Stimulated activated CD8-positive, alpha-beta memory T cell treated with anti-CD3 and anti-CD28 coated beads, Interleukin-4, amount 100 ng/mL, for 1 hour (primary cell): Measurements from ENCODE around the gene MCTP1.
A peak's percentile ranks its signal among the peaks of the same experiment; 100 is the strongest.
"Not testable (repeated sequence)": the region's sequence is repeated elsewhere in the genome, so short reads cannot be mapped to it uniquely, and the experiment has no call there.

Experiments
- DNase-seq, 2 donors: peaks; one replicate each; pipeline ENCODE4 v3.0.0-alpha.2; 2020; ENCODE audit warnings: low read depth in 2 of 2, low spot score in 1 of 2

The MCTP1 gene

GRCh38 chr5:94891565-94891964, 393.3 kb downstream of the MCTP1 start:
- no peak for DNase-seq

DNA sequence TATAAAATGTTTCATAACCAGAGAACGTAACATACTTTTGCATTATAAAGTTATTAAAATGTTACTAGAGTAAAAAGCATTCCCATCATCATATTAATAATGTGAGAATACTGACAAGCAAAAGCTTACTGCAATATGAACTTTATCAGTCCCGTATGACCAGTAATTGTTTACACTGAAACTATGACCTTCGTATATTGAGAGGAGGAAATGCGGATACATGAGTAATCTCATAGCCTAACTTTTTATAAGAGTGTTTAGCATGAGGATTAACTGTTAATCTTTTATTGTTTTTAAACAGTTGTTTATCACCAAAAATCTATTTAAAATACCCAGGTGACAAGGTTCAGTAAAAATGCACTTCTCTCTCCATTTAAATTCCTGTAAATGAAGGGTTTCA, 394.0 kb downstream of the MCTP1 start:
- no peak for DNase-seq

DNA sequence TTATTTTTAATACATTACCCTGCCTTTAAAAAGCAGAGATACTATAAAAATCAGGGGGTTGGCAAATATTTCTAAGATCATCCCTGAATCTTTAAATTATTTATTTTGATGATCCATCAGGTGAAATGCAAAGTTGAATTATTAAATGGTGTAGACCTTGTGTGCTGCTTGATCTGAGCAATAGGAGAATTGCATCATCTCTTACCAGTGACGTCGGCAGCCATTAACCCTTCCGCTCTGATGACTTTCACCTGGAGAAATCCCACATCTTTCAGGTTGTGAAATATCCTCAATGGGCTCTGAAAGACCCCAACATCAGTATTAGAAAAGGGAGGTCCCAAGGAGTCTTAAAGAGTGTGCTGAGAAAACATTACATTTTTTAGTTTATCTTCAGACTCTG, 396.2 kb downstream of the MCTP1 start:
- no peak for DNase-seq

DNA sequence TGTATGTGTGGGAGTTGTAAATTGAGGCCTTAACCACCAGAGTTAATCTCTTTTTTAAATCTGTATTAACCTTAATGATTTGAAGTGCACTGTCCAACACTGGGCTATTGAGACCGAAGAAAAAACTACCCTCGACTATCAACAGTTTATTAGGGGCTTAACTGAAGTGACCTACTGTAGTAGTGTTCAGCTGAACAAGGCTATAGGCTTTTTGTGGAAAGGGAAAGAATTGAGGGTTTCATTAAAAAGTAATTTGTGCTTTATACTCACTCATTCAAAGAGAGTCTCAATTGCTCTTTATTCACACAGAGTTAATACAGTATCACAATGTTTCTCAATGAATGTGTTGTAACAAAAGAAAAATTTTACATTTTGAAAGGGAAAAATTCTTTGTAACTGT, 399.0 kb downstream of the MCTP1 start:
- no peak for DNase-seq

- DNase-seq: no peak
These were observed 400.6 kb downstream of the MCTP1 start for GRCh38 chr5:94884311-94884710.

GRCh38 chr5:94872526-94872925, 412.4 kb downstream of the MCTP1 start:
- DNase-seq: no peak

DNA sequence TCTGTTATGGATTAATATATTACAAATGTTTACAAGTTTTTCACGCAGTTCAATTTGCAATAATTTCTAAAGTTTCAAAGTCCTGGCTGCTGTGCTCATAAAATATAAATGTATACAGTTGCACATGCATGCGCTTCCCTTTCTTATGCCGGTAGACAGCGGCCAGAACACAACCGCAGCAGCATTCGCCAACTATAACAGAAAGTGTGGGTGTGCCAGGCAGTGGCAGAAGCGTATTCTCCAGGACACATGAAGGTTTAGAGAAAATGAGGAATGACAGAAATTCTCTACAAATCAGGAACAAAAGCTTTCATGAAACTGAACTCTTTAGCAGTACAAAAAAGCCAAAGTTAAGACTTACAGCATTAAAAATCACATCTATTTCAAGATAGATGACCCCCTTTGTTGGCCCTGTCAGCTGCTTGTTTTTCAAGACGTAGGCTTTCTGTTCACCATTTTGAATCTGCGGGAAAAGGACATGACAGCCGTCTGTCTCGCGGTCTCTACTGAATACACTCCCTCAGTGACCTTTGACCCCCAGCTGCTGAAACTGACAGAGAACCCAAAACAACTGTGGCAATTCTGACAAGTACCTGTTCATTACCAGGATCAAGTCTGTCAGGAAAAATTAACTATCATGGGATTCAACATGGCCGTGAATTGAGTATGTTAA, 414.2 kb downstream of the MCTP1 start:
- DNase-seq: no peak

DNA sequence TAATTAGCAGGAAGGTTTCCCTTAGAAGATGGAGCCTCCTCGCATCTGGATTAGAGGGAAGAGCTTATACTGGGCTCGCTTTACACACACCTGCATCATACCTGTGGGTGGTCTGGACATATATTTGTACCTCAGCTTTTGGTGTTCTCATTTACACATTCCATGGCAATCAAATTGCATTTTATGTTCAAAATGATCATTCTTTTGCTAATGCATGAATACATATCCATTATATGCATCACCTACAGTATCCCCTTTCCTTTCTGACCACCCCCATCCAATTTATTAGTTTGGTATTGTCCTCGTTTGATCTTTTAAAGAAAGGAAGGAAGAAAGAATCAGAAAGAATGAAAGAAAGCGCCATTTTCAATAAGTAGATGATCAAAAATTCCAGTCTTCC, 415.0 kb downstream of the MCTP1 start:
- DNase-seq: no peak

DNA sequence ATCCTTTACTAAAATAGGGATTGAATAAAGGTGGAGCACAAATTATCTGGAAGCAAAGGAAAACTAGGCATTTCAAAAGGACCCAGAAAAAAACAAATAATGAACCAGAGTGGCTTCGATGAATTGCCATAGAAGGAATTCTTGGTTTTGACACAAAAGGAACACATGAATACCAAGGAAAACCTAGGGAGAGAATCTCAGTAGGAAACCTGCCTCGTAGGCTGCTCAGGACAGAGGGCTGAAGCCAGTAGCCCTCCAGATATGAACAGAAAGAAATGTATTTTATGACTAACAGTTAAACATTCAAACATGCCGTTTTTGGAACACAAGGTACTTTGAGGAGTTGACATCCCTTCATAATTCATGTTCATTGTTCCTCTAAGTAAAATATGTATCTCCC, 420.9 kb downstream of the MCTP1 start:
- DNase-seq: no peak

- no peak for DNase-seq
These were observed 427.8 kb downstream of the MCTP1 start for GRCh38 chr5:94857111-94857510.

GRCh38 chr5:94856257-94856800, 428.6 kb downstream of the MCTP1 start:
- DNase-seq: no peak

DNA sequence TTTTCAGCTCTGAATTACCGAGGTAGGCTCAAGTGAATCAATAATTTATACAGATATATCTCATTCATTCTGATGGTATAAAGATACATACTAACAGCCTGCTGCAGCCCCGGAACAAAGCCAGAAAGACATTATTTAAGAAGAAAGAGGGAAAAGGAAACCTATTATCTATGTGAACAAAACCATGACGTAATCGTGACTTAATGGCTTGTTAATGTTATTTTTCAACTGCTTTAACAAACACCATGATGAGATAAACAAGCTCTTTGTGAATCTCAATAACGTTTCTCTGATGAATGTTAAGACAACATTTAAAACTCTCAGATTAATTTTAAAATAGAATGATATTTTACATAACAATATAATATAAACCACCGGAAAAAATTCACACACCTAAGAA, 429.4 kb downstream of the MCTP1 start:
- no peak for DNase-seq

DNA sequence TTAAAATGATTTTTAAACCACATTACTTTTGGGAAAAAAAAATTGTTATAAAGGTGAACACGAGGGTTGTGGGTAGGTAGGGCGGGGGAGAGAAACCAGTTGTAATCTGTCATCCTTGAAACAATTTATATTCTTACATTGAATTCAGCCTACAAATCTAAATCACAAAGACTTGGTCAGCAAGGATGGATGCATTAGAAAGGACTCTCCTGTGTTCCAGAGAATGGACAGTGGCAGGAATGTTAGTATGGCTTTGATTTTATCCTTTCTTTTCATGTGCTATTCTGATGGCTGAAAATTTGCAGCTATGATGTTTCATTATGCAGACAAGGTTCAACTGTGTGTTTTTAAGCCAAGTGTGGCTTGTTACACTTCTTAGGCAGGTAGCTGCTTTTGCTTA, 431.8 kb downstream of the MCTP1 start:
- DNase-seq: no peak

DNA sequence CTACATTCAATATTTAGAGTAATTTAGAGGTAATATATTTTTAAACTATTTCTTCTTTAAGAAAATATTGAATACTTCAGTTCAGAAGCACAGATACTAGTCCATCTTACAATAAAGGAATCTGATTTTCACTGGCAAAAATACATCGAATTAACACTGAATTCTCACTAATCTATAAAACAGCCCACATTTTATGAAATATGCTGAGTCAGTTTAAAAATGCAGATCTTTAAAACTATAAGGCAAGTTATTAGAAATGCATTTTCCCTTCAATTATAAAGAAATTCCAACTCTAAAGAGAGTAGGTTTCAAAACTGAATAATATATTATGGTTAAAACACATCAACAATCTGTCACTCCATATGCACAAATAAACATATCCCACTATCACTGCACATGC, 433.9 kb downstream of the MCTP1 start:
- DNase-seq: no peak

- DNase-seq: peak in 1 of 2 donors; percentile 5
These were observed 434.8 kb downstream of the MCTP1 start for GRCh38 chr5:94849821-94850736.

- DNase-seq: no peak
These were observed 435.6 kb downstream of the MCTP1 start for GRCh38 chr5:94849324-94849723.

- DNase-seq: no peak
These were observed 437.2 kb downstream of the MCTP1 start for GRCh38 chr5:94847726-94848125.

- no peak for DNase-seq
These were observed 437.9 kb downstream of the MCTP1 start for GRCh38 chr5:94847019-94847418.

- DNase-seq: not testable (repeated sequence)
These were observed 439.2 kb downstream of the MCTP1 start for GRCh38 chr5:94845696-94846095.

DNA sequence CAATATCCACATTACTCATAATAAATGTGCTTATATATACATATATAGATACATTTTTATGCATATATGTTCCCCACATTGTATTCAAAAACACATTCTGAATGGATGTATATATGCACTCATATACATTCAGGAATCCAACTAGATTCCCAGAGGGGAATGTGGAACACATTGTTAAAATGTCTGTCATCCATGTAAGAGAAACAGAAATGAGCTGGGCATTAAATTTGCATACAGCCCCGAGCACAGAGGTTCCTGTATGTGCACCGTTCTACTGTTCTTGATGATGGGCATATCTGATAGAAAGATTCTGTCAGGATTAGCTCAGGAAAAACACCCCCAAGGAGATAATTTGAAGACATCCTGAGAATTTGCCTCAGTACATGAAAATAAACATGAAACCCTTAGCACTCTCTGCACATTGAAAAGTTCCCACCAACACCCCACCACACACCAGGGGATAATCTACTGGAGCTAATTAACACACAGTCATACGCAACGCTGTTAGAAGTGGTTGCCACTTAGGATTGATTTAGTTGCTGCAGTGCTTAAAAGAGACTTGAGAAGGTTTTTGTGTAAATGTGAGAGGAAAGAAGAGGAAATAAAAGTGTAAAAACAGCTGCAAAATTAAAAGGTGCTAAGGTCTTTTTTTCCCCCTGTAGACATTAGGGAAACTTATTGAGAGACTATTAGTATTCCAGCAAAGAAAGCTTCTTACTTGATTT, 443.1 kb downstream of the MCTP1 start:
- no peak for DNase-seq

DNA sequence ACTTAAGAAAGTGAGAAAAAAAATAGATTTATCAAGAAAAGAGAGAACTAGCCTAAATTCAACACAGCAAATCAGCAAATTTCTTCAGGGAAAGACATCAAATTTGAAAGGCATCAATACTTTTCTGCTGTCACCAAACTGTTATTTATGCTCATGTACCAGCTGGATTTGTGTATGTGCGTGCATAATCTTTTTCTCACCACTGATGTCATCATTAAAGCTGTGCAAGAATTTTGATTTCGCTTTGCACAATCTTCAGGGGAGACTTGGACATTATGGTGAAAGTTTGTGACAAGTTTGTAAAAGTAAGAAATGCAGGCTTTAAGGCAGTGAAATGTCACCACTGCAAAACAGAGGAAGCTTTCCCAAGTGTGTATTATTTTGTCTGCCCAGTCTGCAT, 451.0 kb downstream of the MCTP1 start:
- no peak for DNase-seq

- no peak for DNase-seq
These were observed 452.2 kb downstream of the MCTP1 start for GRCh38 chr5:94832685-94833084.
